HG03175 (cell line): ENCODE data around the gene SBF1.
"Not testable (repeated sequence)": the region's sequence is repeated elsewhere in the genome, so short reads cannot be mapped to it uniquely, and the experiment has no call there.

Experiments used
- ATAC-seq: cut with Tn5 transposase; IDR thresholded peaks from one replicate; pipeline ENCODE4 v1.9.1; 2021; ENCODE audit warnings: mild to moderate bottlenecking, moderate library complexity; ENCODE audit not compliant: unreplicated experiment

The SBF1 gene

GRCh38 chr22:50400406-50400805 lies 74.4 kb downstream of the SBF1 start:
- ATAC-seq: no peak

- ATAC-seq: no peak
Observed at GRCh38 chr22:50399751-50400331, 75.0 kb downstream of the SBF1 start.

GRCh38 chr22:50398831-50399648 lies 75.8 kb downstream of the SBF1 start:
- no peak for ATAC-seq

- ATAC-seq: not testable (repeated sequence)
Observed at GRCh38 chr22:50397371-50398060, 77.3 kb downstream of the SBF1 start.

- no peak for ATAC-seq
Observed at GRCh38 chr22:50396751-50397370, 78.0 kb downstream of the SBF1 start.
